Measurements from ENCODE around the gene IMPDH2. TPM values are rescaled to one million over a fixed set of nuclear protein-coding genes. Genes with fewer than 3 reads are reported as not detected.

The IMPDH2 gene
- total and polyA plus RNA-seq, 2 donors (not counting 1 experiment from before 2014, with no cell fraction given): 187 to 448 TPM

DNA sequence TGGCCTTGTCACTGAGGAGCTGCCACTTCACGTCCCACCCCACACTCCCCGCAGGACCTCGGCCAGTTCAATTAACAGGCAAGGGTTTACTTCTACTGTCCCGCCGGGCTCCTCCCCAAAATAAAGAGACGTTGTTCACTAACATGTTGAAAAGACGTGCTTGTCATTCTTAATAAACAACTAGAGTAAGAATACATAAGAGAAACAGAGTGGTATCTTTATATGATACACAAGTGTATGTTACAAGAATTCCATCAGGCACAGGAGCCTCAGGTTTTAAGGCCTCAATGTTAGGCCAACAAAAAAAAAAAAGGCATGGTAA is 326 bp upstream of the IMPDH2 start:
- Histone ChIP-seq H2AFZ (ENCODE audit: low read length) (no peak overlapping the region), H3K9me3 (ENCODE audit: control insufficient read depth, insufficient read depth, low read depth, low read length) (no peaks in the 10 kb centered on the region), H3K4me3 (replicated peaks in 1 of 4; ENCODE audit: control extremely low read depth in 1 of 4, insufficient read depth in 1 of 4, low read depth in 3 of 4, low read length in 4 of 4) (peak overlapping the region in 3 of 4 experiments; percentile 8 to 85 (median 32)), H3K4me1 (ENCODE audit: control insufficient read depth, extremely low read depth, insufficient read depth, low read length) (peaks cover 7% of the 10 kb centered on the region), H4K20me1 (ENCODE audit: control insufficient read depth, extremely low read depth, insufficient read depth, low read length) (no peaks in the 10 kb centered on the region), H3K79me2 (ENCODE audit: control insufficient read depth, insufficient read depth, low read length) (peaks cover 36% of the 10 kb centered on the region), H3K9ac (ENCODE audit: insufficient read depth, low read length) (no peak overlapping the region), H3K27ac (ENCODE audit: insufficient read depth, low read length) (peak overlapping the region; percentile 86), H3K4me2 (ENCODE audit: extremely low read depth, insufficient read depth, low read length) (peak overlapping the region; percentile 68), H3K36me3 (ENCODE audit: control insufficient read depth, insufficient read depth, low read length) (peaks cover 29% of the 10 kb centered on the region), H3K27me3 (ENCODE audit: control insufficient read depth, insufficient read depth, low read length) (no peaks in the 10 kb centered on the region)
- TF ChIP-seq, protein P1, sequence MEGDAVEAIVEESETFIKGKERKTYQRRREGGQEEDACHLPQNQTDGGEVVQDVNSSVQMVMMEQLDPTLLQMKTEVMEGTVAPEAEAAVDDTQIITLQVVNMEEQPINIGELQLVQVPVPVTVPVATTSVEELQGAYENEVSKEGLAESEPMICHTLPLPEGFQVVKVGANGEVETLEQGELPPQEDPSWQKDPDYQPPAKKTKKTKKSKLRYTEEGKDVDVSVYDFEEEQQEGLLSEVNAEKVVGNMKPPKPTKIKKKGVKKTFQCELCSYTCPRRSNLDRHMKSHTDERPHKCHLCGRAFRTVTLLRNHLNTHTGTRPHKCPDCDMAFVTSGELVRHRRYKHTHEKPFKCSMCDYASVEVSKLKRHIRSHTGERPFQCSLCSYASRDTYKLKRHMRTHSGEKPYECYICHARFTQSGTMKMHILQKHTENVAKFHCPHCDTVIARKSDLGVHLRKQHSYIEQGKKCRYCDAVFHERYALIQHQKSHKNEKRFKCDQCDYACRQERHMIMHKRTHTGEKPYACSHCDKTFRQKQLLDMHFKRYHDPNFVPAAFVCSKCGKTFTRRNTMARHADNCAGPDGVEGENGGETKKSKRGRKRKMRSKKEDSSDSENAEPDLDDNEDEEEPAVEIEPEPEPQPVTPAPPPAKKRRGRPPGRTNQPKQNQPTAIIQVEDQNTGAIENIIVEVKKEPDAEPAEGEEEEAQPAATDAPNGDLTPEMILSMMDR (conservative IDR thresholded peaks at IDR 0.05 in 1 of 2, IDR thresholded peaks at IDR 0.05 in 1 of 2; ENCODE audit: low read depth in 1 of 2, low read length in 2 of 2): no peak
- no peak for TF ChIP-seq EZH2 (IDR thresholded peaks at IDR 0.05; ENCODE audit: low read length, missing control alignments)
- DNase-seq (ENCODE audit: low read depth in 2 of 2): no peak

DNA sequence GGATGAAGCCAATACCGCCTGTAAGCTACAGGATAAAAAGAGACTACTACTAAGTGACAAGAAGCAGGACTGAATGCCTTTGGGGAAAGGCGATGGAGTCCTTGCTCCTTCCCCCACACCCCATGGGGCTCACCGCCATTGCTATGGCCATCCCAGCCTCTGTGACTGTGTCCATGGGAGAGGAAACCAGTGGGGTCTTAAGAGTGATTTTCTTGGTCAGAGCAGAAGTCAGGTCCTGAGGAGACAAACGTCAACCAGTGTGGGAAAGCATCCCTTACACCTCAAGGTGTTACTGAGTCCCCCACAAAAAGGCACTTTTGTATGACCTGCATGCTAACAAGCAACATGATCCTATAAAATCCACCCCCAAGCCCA is 913 bp downstream of the IMPDH2 start:
- Histone ChIP-seq H3K4me2 (ENCODE audit: extremely low read depth, insufficient read depth, low read length) (peak overlapping the region; percentile 71), H3K36me3 (ENCODE audit: control insufficient read depth, insufficient read depth, low read length) (peaks cover 36% of the 10 kb centered on the region), H3K27ac (ENCODE audit: insufficient read depth, low read length) (peak overlapping the region; percentile 86), H3K79me2 (ENCODE audit: control insufficient read depth, insufficient read depth, low read length) (peaks cover 38% of the 10 kb centered on the region), H3K9ac (ENCODE audit: insufficient read depth, low read length) (no peak overlapping the region), H2AFZ (ENCODE audit: low read length) (no peak overlapping the region), H4K20me1 (ENCODE audit: control insufficient read depth, extremely low read depth, insufficient read depth, low read length) (no peaks in the 10 kb centered on the region), H3K9me3 (ENCODE audit: control insufficient read depth, insufficient read depth, low read depth, low read length) (no peaks in the 10 kb centered on the region), H3K27me3 (ENCODE audit: control insufficient read depth, insufficient read depth, low read length) (no peaks in the 10 kb centered on the region), H3K4me1 (ENCODE audit: control insufficient read depth, extremely low read depth, insufficient read depth, low read length) (peaks cover 7% of the 10 kb centered on the region), H3K4me3 (replicated peaks in 1 of 4; ENCODE audit: control extremely low read depth in 1 of 4, insufficient read depth in 1 of 4, low read depth in 3 of 4, low read length in 4 of 4) (peak overlapping the region; percentile 56 to 88 (median 71))
- TF ChIP-seq, protein P1 (conservative IDR thresholded peaks at IDR 0.05 in 1 of 2, IDR thresholded peaks at IDR 0.05 in 1 of 2; ENCODE audit: low read depth in 1 of 2, low read length in 2 of 2): no peak
- no peak for TF ChIP-seq EZH2 (IDR thresholded peaks at IDR 0.05; ENCODE audit: low read length, missing control alignments)
- DNase-seq (ENCODE audit: low read depth in 2 of 2): no peak

DNA sequence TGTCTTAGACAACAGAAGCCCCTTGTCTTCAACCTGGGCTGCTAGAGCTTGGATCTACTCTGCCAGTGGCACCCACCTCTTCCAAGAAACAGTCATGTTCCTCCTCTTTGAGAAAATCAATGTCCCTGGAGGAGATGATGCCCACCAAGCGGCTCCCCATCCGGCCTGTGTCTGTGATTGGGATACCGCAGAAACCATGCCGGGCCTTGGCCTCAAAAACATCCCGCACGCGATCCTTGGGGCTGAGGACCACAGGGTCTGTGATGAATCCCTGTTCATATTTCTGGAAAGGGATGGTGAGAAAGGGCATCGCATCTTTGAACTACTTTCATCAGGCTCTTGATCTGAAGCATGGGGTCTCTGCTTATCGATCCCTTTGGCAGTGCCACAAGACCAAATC is 1.6 kb downstream of the IMPDH2 start:
- Histone ChIP-seq H3K4me2 (ENCODE audit: extremely low read depth, insufficient read depth, low read length) (peak overlapping the region; percentile 71), H3K79me2 (ENCODE audit: control insufficient read depth, insufficient read depth, low read length) (peaks cover 44% of the 10 kb centered on the region)

More for the DNA sequence above, 1.6 kb downstream of the IMPDH2 start:
- no peaks in the 10 kb centered on the region for H3K27me3 ChIP-seq (ENCODE audit: control insufficient read depth, insufficient read depth, low read length)
- H3K4me1 ChIP-seq (ENCODE audit: control insufficient read depth, extremely low read depth, insufficient read depth, low read length): peaks cover 9% of the 10 kb centered on the region
- H4K20me1 ChIP-seq (ENCODE audit: control insufficient read depth, extremely low read depth, insufficient read depth, low read length): no peaks in the 10 kb centered on the region
- H3K4me3 ChIP-seq (replicated peaks in 1 of 4; ENCODE audit: control extremely low read depth in 1 of 4, insufficient read depth in 1 of 4, low read depth in 3 of 4, low read length in 4 of 4): peak overlapping the region in 1 of 4 experiments; percentile 88
- no peak for DNase-seq (ENCODE audit: low read depth in 2 of 2)
- H3K27ac ChIP-seq (ENCODE audit: insufficient read depth, low read length): no peak overlapping the region
- peaks cover 39% of the 10 kb centered on the region for H3K36me3 ChIP-seq (ENCODE audit: control insufficient read depth, insufficient read depth, low read length)
- no peaks in the 10 kb centered on the region for H3K9me3 ChIP-seq (ENCODE audit: control insufficient read depth, insufficient read depth, low read depth, low read length)
- H3K9ac ChIP-seq (ENCODE audit: insufficient read depth, low read length): no peak overlapping the region
- TF ChIP-seq, protein P1 (conservative IDR thresholded peaks at IDR 0.05 in 1 of 2, IDR thresholded peaks at IDR 0.05 in 1 of 2; ENCODE audit: low read depth in 1 of 2, low read length in 2 of 2): no peak
- no peak for TF ChIP-seq EZH2 (IDR thresholded peaks at IDR 0.05; ENCODE audit: low read length, missing control alignments)
- H2AFZ ChIP-seq (ENCODE audit: low read length): no peak overlapping the region
